A172 (cell line): ENCODE results near the gene CAPN12. TPM values are rescaled to one million over a fixed set of nuclear protein-coding genes. Genes with fewer than 3 reads are reported as not detected.
A peak's percentile ranks its signal among the peaks of the same experiment; 100 is the strongest.

Source experiments
- DNase-seq: peaks from one replicate; pipeline ENCODE4 v3.0.0-alpha.2; 2015; ENCODE audit warnings: low spot score
- total RNA-seq: library from RNA; depleted of rRNA; stranded (reverse); fragments of >200 nt; shearing (Covaris generic); gene quantifications from 2 replicates; pipeline ENCODE4 v1.2.3, GENCODE V29; 2014

Gene CAPN12
- total RNA-seq, 1 experiment from 2014 or later: not detected

DNA sequence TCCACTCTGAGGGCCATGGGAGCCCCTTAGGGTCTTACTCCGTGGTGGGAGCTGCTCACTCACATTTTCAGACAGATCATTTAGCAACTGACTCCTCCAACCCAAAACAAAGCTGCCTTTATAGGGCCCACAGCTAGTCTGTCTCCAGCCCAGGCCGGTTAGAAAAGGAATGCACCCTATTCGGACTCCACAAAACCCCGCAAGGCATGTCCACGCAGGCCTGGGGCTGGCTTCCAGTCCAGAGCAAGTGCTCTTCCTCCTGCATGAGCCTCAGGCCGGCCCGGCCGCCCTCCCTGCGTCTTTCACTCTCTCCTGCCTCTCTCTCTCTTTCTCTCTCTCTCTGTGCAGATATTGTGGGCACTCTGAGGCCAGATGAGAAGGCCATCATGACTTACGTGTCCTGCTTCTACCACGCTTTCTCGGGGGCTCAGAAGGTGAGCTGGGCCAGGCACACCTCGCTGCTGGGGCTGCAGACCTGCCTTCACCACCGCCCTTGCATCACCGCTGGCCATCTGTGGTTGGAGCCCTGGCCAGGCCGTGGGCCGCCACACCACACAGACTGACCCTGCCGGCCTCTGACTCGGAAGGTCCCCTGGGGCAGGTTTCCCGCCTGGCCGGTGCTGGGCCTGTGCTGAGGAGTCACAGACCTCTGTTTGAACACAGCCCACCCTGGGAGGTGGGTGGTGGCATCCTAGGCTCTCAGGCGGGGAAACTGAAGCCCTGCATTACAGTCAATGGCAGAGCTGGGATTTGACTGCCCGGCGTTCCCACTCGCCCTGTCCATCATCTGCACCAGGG, 33.1 kb downstream of the CAPN12 start:
- no peak for DNase-seq

DNA sequence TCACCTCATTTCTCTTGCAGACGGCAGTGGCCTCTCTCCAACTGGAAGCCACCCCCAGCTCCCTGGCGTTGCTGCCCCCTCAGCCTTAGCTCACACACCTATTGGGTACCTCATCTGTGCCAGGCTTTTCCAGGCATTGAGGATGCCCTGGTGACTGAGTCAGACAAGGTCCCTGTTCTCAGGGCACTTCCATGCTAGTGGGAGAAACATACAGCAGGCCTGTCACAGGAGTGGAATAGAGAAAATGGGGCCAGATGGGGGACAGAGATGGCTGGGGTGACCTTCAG, 33.9 kb downstream of the CAPN12 start:
- DNase-seq: no peak

- no peak for DNase-seq
These were observed 34.4 kb downstream of the CAPN12 start for GRCh38 chr19:38709671-38710415.

- DNase-seq: no peak
These were observed 35.2 kb downstream of the CAPN12 start for GRCh38 chr19:38709119-38709518.

DNA sequence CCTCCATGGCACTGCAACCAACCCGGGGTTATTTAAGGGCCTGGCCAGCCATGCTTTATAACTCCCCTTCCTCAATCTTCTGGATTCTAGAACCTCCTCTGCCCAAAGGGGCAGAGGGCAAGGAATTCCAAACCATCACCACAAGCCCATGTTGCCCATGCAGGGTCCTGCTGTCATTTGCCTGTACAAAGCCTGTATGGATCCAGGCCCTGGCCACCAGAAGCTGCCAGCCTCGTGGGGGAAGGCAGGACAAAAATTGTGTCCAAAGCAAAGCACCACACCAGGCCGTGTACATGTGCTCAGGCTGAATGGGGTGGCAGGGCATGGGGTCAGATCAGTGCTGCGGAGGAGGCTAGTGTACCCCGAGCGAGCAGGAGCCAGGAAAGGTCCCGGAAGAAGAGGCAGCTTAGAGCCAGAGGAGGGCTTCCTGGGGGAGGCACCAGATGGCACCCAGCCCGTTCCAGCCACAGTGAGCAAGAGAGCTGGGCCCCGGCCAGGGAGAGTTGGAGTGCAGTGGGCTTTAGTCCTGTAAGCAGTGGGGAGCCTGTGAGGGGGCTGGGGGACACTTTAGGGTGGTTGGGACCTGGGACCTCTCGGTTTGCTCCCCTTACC, 35.8 kb downstream of the CAPN12 start:
- DNase-seq: no peak

DNA sequence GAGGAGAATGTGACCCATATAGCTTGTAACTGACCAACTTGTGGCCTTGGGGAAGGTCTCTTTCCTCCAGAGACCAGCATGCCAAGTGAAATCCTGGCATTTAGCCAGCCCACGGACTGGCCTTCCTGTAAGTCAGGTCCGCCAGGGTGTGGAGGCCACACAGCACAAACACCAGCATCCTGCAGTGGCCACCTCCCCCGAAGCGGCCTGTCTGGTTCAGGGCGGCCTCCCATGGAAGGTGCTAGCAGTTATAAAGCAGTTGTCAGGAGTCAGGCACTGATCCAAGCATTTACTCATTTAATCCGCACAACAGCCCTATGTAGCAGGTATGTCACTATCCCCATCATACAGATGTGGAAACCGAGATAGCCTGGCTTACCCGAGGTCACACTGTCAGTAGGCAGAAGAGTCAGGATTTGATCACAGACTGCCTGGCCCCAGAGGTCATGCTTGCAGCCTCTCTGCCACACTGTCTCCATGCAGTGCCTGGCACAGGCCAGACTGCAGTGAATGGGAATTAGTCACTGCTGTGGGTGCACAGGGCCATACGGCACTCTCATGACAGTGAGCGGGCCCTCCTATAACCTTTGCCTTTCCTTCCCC, 36.7 kb downstream of the CAPN12 start:
- peak; percentile 47 for DNase-seq

DNA sequence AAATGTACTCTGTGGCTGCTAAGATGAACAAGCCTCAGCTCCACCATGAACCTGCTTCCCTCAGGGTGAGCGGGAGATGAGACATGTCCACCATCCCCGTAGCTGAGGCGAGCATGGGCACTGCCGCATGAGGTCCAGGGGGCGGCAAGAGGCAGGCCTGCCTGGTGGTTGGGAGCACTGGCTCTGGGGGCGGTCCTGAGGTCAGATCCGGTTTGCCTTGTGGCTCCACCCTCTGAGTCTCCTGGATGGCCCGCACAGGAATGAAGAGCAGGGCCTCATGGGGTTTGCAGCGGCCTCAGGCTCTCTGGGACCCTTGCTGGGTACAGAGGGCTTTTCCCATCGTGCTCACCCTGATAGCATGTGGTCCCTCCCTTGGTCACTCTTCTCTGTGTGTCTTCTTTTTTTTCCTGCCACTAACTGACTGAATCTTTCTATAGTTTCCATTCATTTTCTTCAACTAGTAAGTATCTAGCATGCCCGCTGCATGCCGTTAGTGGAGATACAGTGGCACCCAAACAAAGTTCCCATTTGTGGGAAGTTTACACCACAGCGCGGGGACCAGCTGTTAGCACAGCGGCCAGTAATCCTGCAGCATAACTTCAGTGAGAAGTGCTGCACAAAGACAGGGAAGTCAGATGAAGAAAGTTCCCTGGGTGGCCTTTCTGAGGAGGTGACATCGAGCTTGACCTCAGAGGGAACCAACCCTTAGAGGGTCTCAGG, 37.3 kb downstream of the CAPN12 start:
- no peak for DNase-seq

DNA sequence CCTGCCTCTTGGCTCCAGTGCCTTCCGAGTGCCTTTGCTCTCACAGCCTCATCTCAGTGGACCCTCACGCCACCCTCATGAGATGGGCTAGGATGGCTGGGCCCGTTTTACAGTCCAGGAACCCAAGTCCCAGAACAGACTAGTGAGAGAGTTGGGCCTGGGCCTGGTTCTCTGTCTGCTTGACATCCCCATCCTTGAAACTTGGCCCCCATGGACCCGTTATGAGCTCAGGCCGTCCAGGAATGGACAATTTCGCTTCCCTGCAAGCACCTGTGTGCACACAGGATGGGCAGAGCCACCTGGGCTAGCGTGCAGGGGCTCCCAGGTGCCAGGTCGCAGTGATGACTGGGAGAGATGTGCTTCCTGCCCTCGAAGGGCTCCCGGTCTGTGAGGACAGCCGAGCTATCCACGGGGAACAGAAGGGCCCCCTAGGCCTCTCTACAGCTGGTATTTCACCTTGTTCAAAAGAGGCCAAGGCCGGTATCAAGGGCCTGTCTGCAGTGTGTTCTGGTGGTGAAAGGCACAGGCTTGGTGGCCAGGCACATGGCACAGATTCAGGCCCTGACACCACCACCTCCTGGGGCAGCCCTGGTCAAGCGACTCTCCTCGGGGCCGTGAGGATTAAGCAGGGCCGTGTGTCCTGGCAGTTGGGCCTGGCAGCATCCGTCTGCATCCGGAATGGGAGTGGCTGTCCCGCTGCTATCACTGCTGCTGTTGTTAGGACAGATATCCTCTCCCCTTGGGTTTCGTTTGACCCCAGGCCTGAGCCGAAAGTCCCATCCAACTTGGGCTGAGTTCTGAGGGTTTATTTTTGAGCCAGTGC, 38.9 kb downstream of the CAPN12 start:
- no peak for DNase-seq

- DNase-seq: no peak
These were observed 39.7 kb downstream of the CAPN12 start for GRCh38 chr19:38704488-38705026.

- DNase-seq: no peak
These were observed 40.8 kb downstream of the CAPN12 start for GRCh38 chr19:38703509-38703908.

GRCh38 chr19:38702278-38702677, 42.0 kb downstream of the CAPN12 start:
- no peak for DNase-seq

- no peak for DNase-seq
These were observed 42.7 kb downstream of the CAPN12 start for GRCh38 chr19:38701455-38702063.

DNA sequence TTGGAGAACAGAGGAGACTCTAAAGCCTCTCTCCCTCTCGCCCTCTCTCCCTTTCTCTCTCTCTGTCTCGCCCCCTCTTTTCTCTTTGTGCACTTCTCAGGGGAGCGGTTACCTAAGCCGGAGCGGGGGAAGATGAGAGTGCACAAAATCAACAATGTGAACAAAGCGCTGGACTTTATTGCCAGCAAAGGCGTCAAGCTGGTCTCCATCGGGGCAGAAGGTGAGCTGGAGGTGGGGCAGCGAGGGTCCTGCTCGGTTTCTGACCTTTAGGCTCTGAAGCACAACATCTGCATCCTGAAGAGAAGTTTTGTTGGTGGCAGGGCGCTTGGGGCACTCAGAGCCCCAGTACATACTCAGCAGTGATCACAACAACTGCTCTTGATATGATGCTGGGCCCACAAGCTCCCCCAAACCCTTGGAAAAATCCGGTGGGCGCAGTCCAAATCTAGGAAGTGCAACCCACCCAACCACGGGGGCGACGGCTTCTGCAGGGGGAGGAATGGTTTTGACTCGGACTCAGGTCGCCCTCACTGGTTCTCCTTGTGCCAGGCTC, 43.3 kb downstream of the CAPN12 start:
- no peak for DNase-seq

DNA sequence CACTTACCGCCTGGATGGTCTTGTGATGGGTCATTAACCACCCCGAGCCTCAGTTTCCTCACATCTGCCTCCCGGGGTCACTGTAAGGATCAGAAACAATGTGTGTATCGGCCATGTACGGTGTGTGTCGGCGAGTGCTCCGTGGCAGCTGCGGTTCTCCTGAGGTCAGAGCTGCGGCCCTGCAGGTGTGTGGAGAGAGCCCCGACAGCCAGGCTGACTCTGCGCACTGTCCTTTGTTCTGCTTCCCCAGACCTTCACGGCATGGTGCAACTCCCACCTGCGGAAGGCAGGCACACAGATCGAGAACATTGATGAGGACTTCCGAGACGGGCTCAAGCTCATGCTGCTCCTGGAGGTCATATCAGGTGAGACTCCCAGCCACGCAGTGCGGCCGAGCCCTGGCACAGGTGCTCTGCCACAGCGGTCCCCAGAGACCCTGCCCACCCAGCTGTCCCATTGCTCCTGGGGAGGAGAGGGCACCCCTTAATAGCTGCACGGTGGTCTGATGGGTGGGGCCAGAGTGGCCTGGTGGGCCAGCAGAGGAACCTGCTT, 43.8 kb downstream of the CAPN12 start:
- DNase-seq: no peak

- no peak for DNase-seq
These were observed 44.5 kb downstream of the CAPN12 start for GRCh38 chr19:38699647-38700349.

GRCh38 chr19:38699027-38699346, 45.3 kb downstream of the CAPN12 start:
- DNase-seq: no peak

GRCh38 chr19:38698225-38699026, 45.8 kb downstream of the CAPN12 start:
- no peak for DNase-seq

DNA sequence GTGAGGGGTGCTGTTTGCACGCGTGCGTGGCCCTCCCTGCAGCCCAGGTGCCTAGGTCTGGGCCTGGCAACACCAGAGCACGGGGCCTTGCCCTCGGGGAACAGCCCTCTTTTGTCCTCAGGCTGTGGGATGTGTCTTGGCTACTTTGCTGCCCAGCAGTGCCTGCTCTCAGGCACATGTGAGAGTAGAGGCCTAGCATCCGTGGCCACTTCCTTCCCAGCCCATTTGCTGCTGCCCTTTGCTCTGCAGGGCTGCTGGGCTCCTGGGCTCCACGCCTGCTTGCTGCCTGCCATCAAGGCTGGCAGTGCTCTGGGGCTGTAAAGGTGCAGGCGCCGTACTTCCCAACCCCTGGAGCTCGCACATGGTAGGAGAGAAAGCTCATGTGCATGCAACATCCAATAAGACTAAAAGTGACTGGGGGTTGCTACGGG, 46.6 kb downstream of the CAPN12 start:
- DNase-seq: no peak
